ENCODE results near the gene ELF3. TPM values are rescaled to one million over a fixed set of nuclear protein-coding genes. Genes with fewer than 3 reads are reported as not detected.
"Not testable (repeated sequence)": the region's sequence is repeated elsewhere in the genome, so short reads cannot be mapped to it uniquely, and the experiment has no call there.

Gene ELF3
- 1 to 10 TPM in 2 of 4 donors, under 1 TPM in 1, not detected in 1; 0.17 to 2.9 (median 1.2) TPM for total RNA-seq

DNA sequence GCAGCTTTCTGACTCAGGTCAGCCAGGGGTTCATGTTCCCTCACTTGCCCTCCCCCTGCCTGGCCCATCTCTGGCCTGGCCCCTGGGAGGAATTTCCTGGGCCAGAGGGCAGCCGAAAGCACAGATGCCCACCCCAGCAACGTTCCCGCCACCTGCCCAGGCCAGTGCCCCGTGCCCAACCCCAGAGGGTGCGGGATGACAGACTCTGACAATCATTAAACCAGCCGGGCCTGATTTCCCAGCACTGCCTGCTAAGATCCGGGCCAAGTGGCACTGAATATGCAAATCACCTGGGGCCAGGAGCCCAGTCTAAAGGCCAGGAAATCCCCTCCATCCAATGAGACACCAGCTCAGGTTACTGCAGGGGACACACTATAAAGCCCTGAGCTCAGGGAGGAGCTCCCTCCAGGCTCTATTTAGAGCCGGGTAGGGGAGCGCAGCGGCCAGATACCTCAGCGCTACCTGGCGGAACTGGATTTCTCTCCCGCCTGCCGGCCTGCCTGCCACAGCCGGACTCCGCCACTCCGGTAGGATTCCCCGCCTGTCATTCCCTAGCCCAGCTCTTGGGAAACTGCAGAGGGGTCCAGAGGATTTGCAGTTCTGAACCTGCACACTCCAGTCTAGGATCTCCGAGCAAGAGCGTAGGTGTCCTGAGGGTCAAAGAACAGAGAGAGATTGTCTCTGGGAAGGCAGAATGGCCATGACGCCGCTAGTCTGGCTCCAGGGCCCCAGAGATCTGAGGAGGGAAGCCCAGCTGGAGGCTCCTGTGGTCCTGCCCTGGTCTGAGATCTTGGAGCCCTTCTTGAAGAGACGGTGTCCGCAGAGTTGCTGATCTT lies at the start of gene ELF3:
TSS of gene ELF3 (plus strand) at position 408 of the 836 bp plus-strand sequence. CDS start 550 bp downstream, outside the sequence.
- TF ChIP-seq POLR2A (IDR thresholded peaks at IDR 0.05; ENCODE audit: low read depth) (no peak), EP300 (IDR thresholded peaks at IDR 0.05) (no peak), POLR2AphosphoS5 (IDR thresholded peaks at IDR 0.05) (no peak)
- TF ChIP-seq, protein P1, sequence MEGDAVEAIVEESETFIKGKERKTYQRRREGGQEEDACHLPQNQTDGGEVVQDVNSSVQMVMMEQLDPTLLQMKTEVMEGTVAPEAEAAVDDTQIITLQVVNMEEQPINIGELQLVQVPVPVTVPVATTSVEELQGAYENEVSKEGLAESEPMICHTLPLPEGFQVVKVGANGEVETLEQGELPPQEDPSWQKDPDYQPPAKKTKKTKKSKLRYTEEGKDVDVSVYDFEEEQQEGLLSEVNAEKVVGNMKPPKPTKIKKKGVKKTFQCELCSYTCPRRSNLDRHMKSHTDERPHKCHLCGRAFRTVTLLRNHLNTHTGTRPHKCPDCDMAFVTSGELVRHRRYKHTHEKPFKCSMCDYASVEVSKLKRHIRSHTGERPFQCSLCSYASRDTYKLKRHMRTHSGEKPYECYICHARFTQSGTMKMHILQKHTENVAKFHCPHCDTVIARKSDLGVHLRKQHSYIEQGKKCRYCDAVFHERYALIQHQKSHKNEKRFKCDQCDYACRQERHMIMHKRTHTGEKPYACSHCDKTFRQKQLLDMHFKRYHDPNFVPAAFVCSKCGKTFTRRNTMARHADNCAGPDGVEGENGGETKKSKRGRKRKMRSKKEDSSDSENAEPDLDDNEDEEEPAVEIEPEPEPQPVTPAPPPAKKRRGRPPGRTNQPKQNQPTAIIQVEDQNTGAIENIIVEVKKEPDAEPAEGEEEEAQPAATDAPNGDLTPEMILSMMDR (IDR thresholded peaks at IDR 0.05), result no peak
- Histone ChIP-seq H3K27ac (replicated peaks in 1 of 4) (no peak within 1 kb of the TSS), H3K4me3 (peak within 1 kb of the TSS in 1 of 4 donors; percentile 16), H3K27me3 (no peaks in the 10 kb centered on the region), H3K36me3 (peaks cover 4 to 34% (median 25%) of the 10 kb centered on the region in 4 donors), H3K4me1 (peaks cover 0 to 12% (median 2%) of the 10 kb centered on the region in 4 donors), H3K9me3 (no peaks in the 10 kb centered on the region)
- DNase-seq (ENCODE audit: extremely low spot score), result no peak
- intact Hi-C loops (cut with DNase I), result no loop called here
- WGBS, result 81% methylated on average over 11 of the region's 24 CpGs

GRCh38 chr1:201962382-201962781 lies 48.0 kb upstream of the ELF3 start:
- H3K9me3 ChIP-seq; H3K27me3 ChIP-seq; H3K4me3 ChIP-seq; H3K27ac ChIP-seq (replicated peaks in 1 of 4); H3K4me1 ChIP-seq; intact Hi-C loops (cut with DNase I); DNase-seq (ENCODE audit: extremely low spot score): not testable (repeated sequence)
- 88% methylated on average over 10 of the region's 10 CpGs for WGBS
- peaks cover 60 to 98% (median 89%) of the 10 kb centered on the region in 4 donors for H3K36me3 ChIP-seq

DNA sequence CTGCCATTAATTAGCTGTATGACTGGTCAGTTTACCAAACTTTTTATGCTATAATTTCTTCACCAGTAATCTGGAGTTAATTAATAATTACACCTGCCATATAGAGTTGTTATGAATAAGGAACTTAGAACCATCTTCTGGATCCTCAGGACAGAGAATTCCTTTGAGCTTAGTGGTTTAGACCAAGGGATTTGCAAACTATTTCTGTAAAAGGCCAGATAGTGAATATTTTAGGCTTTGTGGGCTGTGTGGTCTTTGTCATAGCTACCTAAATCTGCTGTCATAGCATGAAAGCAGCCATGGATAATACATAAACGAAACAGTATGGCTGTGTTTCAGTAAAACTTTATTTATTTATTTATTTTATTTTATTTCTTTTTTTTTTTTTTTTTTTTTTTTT lies 46.1 kb upstream of the ELF3 start:
- H3K27ac ChIP-seq (replicated peaks in 1 of 4), result no peak overlapping the region
- no peak for DNase-seq (ENCODE audit: extremely low spot score)
- intact Hi-C loops (cut with DNase I), result no loop called here
- H3K4me1 ChIP-seq, result no peaks in the 10 kb centered on the region
- H3K36me3 ChIP-seq, result peaks cover 52 to 98% (median 88%) of the 10 kb centered on the region in 4 donors
- no peaks in the 10 kb centered on the region for H3K9me3 ChIP-seq
- no peak overlapping the region for H3K4me3 ChIP-seq
- WGBS, result 79% methylated on average over 1 of the region's 1 CpG
- no peak for TF ChIP-seq POLR2A (IDR thresholded peaks at IDR 0.05; ENCODE audit: low read depth)
- no peak for TF ChIP-seq EP300 (IDR thresholded peaks at IDR 0.05)
- TF ChIP-seq, protein P1 (IDR thresholded peaks at IDR 0.05), result no peak
- TF ChIP-seq POLR2AphosphoS5 (IDR thresholded peaks at IDR 0.05), result no peak
- H3K27me3 ChIP-seq, result no peaks in the 10 kb centered on the region

DNA sequence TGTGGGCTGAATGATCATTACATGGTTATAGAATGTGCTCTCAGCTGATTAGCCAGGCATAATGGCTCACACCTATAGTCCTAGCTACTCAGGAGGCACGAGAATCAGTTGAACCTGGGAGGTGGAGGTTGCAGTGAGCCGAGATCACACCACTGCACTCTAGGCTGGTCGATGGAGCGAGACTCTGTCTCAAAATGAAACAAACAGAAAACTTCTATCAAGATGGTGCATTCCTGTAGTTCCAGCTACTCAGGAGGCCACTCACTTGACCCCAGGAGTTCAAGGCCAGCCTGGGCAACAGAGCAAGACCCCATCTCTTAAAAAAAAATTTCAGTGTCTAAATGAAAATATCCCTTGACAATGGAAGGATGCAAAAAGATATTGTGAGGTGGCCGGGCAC lies 44.2 kb upstream of the ELF3 start:
- no peak for TF ChIP-seq POLR2AphosphoS5 (IDR thresholded peaks at IDR 0.05)
- TF ChIP-seq EP300 (IDR thresholded peaks at IDR 0.05), result no peak
- TF ChIP-seq, protein P1 (IDR thresholded peaks at IDR 0.05), result no peak
- no peak for TF ChIP-seq POLR2A (IDR thresholded peaks at IDR 0.05; ENCODE audit: low read depth)
- H3K4me1 ChIP-seq, result no peaks in the 10 kb centered on the region
- H3K27ac ChIP-seq (replicated peaks in 1 of 4), result no peak overlapping the region
- H3K36me3 ChIP-seq, result peaks cover 62 to 98% (median 89%) of the 10 kb centered on the region in 4 donors
- intact Hi-C loops (cut with DNase I), result no loop called here
- H3K27me3 ChIP-seq, result no peaks in the 10 kb centered on the region
- H3K9me3 ChIP-seq, result no peaks in the 10 kb centered on the region
- 94% methylated on average over 5 of the region's 5 CpGs for WGBS
- H3K4me3 ChIP-seq, result no peak overlapping the region
- no peak for DNase-seq (ENCODE audit: extremely low spot score)

GRCh38 chr1:201968202-201968925 lies 42.0 kb upstream of the ELF3 start:
- 88% methylated on average over 16 of the region's 16 CpGs for WGBS
- intact Hi-C loops (cut with DNase I), result no loop called here
- H3K36me3 ChIP-seq, result peaks cover 48 to 78% (median 67%) of the 10 kb centered on the region in 4 donors

More at GRCh38 chr1:201968202-201968925, 42.0 kb upstream of the ELF3 start:
- H3K4me1 ChIP-seq, result peaks cover 5 to 14% (median 8%) of the 10 kb centered on the region in 4 donors
- H3K27ac ChIP-seq (replicated peaks in 1 of 4), result no peak overlapping the region
- no peaks in the 10 kb centered on the region for H3K9me3 ChIP-seq
- H3K4me3 ChIP-seq, result no peak overlapping the region
- no peaks in the 10 kb centered on the region for H3K27me3 ChIP-seq
- DNase-seq (ENCODE audit: extremely low spot score), result no peak
- TF ChIP-seq EP300 (IDR thresholded peaks at IDR 0.05) (no peak), POLR2A (IDR thresholded peaks at IDR 0.05; ENCODE audit: low read depth) (no peak), POLR2AphosphoS5 (IDR thresholded peaks at IDR 0.05) (no peak)
- TF ChIP-seq, protein P1 (IDR thresholded peaks at IDR 0.05), result no peak

Measured in esophagus muscularis mucosa (tissue), 4 donors.